Measurements from ENCODE around the gene PTCRA.
"Not testable (repeated sequence)": the region's sequence is repeated elsewhere in the genome, so short reads cannot be mapped to it uniquely, and the experiment has no call there.

The PTCRA gene

DNA sequence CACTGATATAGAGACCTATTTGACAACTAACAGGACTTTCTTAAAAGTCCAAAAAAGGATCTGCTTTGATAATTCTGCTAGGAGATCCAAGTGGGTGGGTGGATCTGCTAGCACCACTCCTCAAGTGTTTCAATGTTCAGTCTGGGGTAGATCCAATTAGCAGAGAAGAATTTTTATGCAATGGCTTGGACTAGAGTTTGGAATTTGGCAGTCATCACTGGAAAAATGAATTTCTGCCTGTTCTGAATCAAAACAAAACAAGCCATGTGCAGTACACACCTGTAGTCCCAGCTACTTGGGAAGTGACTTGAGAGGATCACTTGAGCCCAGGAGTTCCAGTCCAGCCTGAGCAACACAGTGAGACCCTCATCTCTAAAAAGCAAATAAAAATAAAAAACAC lies 32.1 kb downstream of the PTCRA start:
- DNase-seq: no peak

DNA sequence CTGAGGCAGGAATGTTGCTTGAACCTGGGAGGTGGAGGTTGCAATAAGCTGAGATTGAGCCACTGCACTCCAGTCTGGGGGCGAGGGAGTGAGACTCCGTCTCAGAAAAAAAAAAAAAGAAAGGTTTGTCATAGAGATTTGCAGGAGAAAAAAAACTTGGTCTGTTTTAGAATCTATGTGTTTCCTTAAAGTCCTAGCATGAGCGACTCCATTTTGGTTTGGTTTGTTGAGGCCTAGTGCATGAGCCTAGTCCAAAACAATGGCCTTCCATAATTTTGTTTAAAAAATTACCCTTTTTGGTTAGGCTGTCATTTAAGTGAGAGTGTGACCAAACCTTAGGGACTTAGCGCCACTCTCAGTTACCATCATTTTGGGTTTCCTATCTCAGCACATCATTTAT lies 36.5 kb downstream of the PTCRA start:
- DNase-seq: no peak

DNA sequence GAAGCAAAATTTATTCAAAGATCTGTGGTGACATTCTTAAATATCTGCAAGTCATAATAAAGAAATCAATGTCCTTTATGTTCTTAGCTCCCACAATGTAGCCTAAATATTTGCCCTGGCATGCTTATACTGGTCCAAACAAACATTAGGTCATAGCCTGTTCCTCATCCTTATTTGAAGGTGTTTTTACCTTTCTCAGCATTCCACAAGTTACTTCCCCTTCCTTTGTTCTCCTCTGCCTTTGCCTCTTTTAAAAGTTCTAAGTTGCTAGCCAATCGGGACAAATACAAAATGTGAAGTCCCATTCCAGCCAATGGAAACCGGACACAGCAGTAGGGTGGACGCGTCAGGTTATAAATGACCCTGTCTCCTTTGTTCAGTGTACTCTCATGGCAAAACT lies 38.6 kb downstream of the PTCRA start:
- not testable (repeated sequence) for DNase-seq

DNA sequence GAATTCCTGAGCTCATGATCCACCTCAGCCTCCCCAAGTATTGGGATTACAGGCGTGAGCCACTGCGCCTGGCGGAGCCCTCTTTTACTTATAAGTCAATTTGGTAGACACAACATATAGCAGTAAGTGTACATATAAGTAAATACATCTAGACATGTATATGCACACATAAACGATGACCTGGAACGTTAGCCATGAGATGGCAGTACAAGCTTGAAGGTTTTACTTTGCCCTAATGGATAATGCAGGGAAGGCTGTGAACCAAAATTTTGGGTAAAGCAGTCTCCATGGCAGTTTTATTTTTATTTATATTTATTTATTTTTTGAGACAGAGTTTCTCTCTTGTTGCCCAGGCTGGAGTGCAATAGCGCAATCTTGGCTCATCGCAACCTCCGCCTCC lies 42.3 kb downstream of the PTCRA start:
- DNase-seq: no peak

DNA sequence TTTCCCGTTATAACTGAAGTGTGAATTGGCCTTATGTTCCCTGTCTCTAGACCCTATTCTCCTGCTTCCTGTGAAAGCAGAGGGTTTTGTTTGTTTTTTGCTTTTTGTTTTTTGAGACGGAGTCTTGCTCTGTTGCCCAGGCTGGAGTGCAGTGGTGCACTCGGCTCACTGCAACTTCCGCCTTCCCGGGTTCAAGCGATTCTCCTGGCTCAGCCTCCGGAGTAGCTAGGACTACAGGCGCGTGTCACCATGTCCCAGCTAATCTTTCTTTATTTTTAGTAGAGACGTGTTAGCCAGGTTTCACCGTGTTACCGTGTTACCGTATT lies 44.0 kb downstream of the PTCRA start:
- DNase-seq: no peak

DNA sequence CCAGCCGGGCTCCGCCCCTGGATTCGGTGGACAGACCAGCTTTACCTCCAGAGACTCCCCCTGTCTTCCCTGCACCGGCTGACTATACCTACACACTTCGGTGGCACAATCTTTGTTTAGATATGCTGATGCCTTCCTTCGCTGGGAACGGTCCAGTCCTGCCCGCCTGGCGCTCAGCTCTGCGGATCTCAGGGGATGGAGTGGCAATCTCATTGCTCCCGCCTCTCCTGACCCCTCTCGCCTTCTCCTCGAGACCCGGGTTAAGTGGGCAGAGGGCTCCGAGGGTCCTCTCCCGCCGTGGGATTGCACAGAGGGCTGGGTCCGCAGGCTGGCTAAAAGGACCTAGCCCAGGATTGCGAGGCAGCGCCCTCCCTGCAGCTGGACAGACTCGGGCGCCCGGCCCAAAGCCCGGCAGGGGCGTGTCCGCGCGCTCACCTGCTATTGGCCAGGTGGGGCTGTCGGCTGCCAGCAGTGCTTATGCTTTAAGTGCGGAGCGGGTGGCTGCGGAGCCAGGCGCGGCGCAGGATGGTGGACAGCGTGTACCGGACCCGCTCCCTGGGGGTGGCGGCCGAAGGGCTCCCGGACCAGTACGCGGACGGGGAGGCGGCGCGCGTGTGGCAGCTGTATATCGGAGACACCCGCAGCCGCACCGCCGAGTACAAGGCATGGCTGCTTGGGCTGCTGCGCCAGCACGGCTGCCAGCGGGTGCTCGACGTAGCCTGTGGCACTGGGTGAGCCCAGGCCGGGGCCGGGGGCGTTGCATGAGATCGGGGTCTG lies 44.6 kb downstream of the PTCRA start, which contains the start of gene GNMT:
GNMT (plus strand) TSS at position 512 of the 777 bp plus-strand sequence; CDS start at position 526, 14 bp downstream.
- no peak for DNase-seq

DNA sequence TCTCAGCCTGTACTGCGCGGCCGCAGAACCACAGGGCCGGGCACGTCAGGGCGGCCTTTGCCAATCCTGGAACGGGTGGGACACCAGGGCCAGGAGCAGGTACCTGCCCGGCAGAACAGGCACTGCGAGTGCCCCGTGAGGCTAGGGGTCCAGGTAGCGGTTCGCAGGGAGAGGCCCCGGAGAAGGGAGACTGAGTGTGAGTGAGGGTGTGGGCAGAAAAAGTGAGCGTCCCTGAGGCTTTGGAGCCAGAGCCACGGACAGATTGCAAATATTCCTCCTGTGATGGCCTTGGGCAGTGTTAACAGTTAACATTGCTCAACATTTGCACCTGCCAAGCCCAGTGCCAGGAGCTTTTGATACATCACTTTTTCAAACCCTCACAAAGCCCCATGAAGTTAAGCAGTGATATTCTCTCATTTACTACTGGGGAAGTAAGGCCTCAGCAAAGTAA lies 45.2 kb downstream of the PTCRA start:
- no peak for DNase-seq

DNA sequence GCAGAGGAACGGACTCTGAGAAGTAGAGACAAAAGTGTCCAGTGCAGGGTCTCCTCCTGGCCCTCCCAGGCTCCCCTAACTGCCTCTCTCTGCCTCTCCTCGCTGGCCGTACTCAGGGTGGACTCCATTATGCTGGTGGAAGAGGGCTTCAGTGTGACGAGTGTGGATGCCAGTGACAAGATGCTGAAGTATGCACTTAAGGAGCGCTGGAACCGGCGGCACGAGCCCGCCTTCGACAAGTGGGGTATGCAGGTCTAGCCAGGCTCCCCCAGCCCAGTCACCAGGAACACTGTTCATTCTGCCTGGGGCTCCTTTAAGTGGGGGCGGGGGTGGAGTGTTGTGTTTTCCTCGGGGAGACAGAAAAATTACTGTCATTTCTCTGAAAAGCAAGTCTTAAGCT lies 46.2 kb downstream of the PTCRA start:
- no peak for DNase-seq

DNA sequence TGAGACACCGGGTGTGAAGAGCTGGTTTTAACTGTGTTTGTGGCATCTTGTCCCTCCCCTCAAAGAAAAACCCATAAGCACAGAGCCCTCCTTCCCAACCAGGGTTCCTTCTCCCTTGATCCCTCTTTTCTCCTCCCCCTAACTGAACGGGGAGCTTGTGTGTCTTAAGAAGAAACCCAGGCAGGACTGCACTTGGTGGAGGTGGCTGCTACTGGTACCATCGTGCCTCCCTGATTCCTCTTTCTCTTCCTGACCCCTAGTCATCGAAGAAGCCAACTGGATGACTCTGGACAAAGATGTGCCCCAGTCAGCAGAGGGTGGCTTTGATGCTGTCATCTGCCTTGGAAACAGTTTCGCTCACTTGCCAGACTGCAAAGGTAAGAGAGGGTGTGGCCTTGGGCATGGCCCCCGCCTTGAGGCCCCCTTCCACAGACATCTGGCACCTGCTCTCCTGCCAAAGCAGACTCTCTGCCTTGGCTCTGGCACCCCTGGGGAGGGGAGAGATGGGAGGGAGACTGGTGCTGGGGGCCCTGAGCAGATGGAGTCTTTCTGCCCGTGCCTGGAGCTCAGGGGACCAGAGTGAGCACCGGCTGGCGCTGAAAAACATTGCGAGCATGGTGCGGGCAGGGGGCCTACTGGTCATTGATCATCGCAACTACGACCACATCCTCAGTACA lies 46.8 kb downstream of the PTCRA start:
- DNase-seq: no peak

DNA sequence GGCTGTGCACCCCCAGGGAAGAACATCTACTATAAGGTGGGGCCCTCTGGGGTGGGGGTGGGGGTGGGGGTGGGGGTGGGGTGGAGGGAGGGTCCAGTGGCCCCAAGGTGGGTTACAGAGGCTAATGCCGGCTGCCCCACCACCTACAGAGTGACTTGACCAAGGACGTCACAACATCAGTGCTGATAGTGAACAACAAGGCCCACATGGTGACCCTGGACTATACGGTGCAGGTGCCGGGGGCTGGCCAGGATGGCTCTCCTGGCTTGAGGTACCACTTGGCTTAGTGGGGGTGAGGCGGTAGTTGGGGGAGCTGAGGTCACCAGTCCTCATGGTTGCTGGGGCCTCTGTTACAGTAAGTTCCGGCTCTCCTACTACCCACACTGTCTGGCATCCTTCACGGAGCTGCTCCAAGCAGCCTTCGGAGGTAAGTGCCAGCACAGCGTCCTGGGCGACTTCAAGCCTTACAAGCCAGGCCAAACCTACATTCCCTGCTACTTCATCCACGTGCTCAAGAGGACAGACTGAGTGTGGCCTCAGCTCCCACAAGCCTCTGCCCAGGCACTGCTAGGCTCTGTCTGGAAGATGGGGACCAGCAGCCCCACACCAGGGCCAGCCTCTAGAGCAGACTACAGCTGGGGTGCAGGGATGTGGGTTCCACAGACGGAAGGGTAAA lies 47.5 kb downstream of the PTCRA start:
- DNase-seq: no peak

DNA sequence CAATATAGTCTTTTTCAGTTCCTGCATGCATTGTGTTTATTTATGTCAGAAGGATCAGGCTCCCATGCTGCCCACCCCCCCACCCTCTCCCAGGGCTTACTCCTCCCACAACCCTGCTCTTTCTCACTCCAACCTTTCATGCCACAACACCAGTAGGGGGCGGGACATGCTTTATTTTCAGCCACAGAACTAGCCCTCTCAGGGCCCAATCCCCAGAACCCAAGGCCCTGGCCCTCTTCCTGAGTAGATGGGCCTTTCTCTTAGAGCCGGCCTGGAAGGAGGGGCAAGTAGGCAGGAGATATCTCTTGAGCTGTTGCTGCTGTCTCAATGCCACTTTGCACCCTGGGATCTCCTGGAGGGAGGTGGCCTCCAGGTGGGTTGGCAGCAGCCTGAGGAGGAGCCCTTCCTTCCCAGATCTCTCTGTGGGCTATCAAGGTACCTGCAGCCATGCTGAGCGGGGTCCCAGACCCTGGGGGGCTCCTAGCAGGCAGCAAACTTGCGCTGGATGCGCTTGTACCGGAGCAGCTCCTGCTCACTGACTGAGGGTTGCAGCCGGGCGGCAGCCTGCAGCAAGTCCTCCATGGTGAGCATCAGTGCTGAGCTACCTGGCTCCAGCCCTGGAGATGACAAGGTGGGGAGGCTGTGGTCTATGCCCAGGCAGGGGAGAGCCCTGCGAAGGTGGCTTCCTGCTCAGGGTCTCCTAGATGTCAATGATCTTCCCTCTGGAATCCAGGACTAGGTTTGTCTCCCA lies 48.2 kb downstream of the PTCRA start:
- peak in 1 of 2 experiments; percentile 35 for DNase-seq

DNA sequence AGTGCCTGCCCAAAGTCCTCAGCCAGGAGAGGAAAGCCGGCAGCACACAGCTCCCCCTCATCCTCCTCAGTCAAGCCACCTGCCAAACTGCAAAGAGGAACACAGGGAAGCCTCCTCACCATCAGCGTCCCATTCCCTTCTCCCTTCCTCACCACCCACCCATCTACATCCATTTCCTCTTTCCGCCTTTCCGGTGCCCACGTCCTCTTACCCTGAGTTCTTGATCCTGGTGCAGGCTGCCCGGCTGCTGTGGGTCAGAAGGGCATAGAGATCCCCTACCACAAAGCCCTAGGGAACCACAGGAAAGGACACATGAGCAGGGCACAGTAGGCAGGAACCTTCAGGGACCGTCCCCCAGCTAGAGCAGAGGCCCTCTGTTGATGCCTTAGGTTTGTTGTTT lies 50.7 kb downstream of the PTCRA start:
- DNase-seq: no peak

DNA sequence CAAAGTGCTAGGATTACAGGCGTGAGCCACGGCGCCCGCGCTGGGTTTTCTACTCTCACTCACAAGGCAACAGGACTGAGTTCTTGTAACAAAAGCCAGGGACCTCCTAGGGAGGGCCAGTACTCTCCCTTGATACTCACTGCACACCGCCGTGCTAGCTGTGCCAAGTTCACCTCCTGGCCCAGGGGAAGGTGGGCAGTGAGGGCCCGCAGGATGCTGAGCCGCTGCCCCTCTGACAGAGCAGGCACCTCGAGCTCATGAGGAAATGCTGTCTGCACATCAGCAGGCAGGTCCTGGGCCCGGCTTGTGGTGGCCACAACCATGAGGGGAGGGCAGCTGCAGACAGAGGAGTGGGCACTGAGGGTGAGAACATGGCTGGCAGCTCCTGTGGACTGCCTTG lies 51.4 kb downstream of the PTCRA start:
- DNase-seq: no peak

DNA sequence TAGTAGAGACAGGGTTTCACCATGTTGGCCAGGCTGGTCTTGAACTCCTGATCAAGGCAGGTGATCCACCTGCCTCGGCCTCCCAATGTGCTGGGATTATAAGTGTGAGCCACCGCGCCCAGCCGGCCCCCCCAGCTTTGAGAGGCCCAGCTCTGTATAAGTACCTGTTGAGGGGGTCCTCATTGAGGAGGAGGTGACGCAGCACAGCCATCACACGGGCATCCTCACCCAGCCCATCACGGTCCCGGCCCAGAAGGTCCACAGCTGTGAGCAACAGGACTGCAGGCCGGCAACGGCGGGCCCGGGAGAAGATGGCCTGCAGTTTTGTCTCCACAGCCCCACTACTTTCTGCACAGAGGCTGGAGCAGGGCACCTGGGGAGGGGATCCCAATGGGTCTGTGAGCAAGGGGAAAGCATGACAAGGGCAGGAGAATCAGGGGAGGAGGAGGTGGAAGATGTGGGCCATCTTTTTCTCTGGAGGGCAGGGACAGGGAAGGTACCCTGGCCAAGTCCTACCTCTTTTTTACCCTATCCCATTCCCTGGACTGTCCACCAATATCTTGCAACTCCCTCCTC lies 52.4 kb downstream of the PTCRA start:
- no peak for DNase-seq

DNA sequence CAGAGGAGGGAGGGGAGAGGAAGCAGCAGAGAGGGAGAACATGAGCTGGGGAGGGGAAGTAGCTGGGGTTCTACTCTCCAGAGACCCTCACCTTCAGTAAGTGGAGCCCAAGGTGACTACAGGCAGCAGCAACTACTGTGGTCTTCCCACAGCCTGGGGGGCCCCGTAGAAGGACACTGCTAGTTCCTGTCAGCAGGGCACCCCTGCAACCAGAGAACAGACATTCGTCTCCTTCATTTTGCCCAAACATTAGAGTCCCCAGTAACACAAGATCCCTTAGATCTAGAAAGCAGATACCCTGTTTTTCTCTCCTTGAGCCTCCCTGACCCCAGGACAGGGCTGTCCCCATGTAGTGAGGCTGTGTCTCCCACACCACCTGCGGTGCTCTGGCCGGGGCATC lies 52.9 kb downstream of the PTCRA start:
- DNase-seq: no peak

DNA sequence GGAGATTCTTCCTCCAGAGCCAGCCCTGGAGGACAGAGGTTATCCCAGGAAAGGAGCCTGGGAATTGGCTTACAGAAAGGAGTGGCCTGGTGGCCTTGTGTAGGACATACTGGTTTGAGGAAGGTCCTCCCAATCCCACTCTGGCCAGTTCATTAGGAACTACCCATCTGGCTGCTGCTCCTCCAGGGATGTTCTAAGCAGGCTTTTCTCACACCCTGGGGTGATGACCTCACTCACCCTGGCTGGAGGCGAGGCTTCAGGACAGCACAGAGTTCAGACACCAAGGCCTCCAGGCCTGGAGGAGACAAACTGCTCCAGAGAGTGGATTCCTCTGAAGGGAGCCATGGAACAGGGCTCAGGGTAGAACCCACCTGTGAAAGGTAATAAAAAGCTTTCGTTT lies 53.6 kb downstream of the PTCRA start:
- DNase-seq: no peak

DNA sequence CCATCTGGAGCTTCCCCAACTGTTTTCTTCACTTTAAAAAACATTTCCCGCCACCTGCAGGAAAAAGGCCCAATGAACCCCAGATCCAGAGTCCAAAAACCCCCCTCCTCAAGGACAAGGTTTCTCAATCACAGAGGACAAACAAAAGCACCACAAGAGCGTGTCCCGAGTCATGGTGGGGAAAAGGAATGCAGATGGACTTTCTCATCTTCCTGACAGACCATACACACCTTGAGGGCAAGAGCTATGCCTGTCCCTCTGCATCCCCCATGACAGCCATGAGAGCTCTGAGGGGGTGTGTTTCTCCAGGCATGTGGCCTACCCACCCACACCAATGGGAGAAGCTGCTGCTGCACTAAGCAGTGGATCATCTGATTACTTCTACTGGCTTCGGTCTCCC lies 54.1 kb downstream of the PTCRA start:
- DNase-seq: no peak

DNA sequence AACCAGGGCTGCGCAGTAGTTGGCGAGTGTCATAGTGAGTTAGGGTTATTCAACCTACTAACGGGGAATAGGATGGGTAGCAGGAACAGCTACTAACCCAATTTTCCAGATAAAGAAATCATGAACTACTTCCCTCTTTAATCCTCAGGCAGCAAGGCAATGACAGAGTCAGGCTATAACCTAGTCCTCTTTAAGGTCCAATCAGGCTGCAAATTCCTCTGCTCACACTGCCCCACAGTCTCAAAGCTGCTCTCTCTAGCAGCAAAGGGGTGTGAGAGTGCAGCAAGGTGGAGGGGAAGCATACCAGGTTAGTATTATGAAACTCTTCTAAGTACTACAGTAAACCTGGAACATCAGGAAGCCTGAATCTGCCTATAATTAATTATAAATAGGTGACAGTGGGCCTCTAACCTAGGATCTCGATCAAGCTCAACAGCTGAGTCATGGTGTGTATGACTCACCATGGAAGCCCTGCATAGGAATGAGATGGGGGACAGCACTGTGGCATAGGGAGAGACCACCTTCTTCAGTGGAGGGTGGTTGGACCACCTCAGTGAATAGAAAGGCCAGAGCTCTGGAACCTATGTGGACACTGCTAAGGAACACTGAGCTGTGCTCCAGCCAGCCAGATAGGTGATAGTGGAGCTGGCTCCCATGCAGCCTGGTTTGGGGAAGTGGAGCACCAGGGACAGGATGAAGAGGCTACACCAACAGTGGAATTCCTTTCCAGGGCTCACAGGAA lies 55.2 kb downstream of the PTCRA start:
- DNase-seq: no peak

DNA sequence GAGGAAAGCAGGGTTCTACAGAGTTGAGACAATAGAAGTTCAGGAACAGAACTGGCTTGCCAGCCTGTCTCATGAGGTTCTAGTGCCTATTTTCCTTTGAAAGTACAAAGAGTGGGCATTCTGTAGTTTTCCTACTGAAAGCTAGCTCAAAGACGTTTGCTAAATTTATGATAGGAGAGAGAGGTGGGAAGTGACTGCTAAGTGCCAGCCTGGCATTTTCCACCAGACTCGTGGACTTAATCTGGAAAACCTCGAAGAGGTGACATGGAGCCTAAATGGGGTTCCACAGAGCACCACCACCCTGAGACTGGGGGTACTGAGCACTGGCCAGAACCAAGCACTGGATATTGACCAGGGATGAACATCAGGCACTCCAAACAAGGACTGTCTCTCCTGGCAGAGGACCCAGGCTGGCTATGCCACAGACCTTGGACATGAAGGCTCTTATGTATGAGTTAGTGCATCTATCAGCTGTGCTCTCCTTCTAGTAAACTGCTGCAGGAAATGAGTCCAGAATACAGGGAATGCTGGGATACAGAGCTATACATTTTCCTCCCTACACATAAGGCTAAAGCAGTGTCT lies 56.0 kb downstream of the PTCRA start:
- DNase-seq: no peak

DNA sequence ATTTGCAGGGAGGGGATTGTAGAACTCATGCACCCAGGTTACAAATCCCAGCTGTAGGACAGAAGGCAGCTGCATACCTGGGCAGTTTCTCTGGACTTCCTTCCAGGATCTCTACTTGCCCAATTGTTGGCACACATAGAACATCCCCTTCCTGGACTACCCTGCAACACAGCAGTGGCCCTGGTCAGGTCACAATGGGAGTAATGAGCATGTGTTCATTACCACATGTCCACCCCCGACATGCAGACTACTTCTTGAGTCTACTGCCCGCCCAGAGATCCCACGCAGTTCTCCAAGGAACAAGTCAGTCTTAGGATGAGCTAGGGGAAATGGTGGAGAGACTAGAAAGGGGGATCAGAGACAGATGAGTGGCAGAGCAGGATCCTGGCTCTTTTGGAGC lies 58.1 kb downstream of the PTCRA start:
- no peak for DNase-seq

DNA sequence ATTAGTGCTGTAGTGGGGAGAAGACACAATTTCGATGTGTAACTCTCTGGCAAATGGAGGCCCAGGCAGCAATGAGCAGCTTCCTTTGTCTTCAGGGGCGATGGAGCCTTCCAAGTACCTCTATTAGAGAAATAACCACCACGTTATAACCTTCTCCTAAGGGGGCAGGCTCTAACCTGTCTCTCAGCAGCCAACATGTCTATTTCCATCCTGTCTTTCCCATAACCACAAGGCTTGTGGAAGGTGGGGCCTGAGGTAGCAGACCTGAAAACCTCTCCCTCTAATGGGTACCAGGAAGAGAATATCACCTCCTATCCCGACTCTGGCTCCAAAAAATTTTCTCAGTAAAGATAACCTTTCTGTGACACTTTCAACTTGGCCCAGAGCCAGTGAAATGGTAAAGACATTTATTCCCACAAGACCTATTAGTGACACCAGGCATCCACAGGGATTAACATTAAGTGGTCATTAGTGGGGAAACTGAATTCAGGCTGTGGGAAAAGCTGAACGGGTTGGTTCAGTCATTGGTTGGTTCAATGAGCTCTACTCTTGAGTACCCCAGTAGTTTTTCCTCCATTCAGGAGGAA lies 59.2 kb downstream of the PTCRA start:
- no peak for DNase-seq
